Lower leg skin (tissue), 3 donors: Measurements from ENCODE around the gene TEPSIN.

Experiments used
- POLR2A ChIP-seq, 2 donors: fragments of 450-650 bp; IDR thresholded peaks; one replicate each; pipeline ENCODE4 v1.6.1; 2016 to 2017; ENCODE audit warnings: antibody characterized with exemption in 2 of 2, mild to moderate bottlenecking in 1 of 2, moderate library complexity in 1 of 2
- TF ChIP-seq, protein P1 (sequence below), 3 donors: fragments of 450-650 bp; IDR thresholded peaks; one replicate each; pipeline ENCODE4 v1.5.1; 2016; ENCODE audit warnings: antibody characterized with exemption in 3 of 3, mild to moderate bottlenecking in 3 of 3, moderate library complexity in 2 of 3

DNA sequence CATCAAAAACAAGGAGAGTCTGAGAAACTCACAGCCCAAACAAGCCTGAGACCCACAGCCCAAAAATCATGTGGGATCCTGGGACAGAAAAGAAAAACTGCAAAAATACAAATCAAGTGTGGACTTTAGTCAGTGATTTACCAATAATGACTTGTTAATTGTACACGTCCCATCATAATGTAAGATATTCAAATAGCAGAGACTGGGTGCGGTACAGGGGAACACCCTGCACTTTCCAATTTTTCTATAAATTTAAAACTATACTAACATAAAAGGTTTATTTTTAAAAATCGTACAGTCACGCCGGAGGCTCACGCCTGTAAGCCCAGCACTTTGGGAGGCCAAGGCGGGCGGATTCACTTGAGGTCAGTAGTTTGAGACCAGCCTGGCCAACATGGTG, 24.9 kb downstream of the TEPSIN start:
- TF ChIP-seq, protein P1, sequence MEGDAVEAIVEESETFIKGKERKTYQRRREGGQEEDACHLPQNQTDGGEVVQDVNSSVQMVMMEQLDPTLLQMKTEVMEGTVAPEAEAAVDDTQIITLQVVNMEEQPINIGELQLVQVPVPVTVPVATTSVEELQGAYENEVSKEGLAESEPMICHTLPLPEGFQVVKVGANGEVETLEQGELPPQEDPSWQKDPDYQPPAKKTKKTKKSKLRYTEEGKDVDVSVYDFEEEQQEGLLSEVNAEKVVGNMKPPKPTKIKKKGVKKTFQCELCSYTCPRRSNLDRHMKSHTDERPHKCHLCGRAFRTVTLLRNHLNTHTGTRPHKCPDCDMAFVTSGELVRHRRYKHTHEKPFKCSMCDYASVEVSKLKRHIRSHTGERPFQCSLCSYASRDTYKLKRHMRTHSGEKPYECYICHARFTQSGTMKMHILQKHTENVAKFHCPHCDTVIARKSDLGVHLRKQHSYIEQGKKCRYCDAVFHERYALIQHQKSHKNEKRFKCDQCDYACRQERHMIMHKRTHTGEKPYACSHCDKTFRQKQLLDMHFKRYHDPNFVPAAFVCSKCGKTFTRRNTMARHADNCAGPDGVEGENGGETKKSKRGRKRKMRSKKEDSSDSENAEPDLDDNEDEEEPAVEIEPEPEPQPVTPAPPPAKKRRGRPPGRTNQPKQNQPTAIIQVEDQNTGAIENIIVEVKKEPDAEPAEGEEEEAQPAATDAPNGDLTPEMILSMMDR (IDR thresholded peaks at IDR 0.05) = no peak
- no peak for TF ChIP-seq POLR2A (IDR thresholded peaks at IDR 0.05)
